Measurements from ENCODE around the gene CCNI2.

The CCNI2 gene

GRCh38 chr5:132749506-132749905 is 2.3 kb downstream of the CCNI2 start:
- DNase-seq (ENCODE audit: low read depth in 2 of 2, low spot score in 1 of 2) = no peak

- no peak for DNase-seq (ENCODE audit: low read depth in 2 of 2, low spot score in 1 of 2)
These were observed 3.4 kb downstream of the CCNI2 start for GRCh38 chr5:132750471-132751230.

- DNase-seq (ENCODE audit: low read depth in 2 of 2, low spot score in 1 of 2) = no peak
These were observed 4.2 kb downstream of the CCNI2 start for GRCh38 chr5:132751444-132751843.

GRCh38 chr5:132751971-132752580 is 4.8 kb downstream of the CCNI2 start:
- DNase-seq (ENCODE audit: low read depth in 2 of 2, low spot score in 1 of 2) = no peak

- DNase-seq (ENCODE audit: low read depth in 2 of 2, low spot score in 1 of 2) = no peak
These were observed 5.4 kb downstream of the CCNI2 start for GRCh38 chr5:132752581-132753125.

GRCh38 chr5:132753135-132753987 is 6.1 kb downstream of the CCNI2 start:
- DNase-seq (ENCODE audit: low read depth in 2 of 2, low spot score in 1 of 2) = no peak

GRCh38 chr5:132754111-132754510 is 6.9 kb downstream of the CCNI2 start:
- DNase-seq (ENCODE audit: low read depth in 2 of 2, low spot score in 1 of 2) = no peak

GRCh38 chr5:132754947-132755346 is 7.7 kb downstream of the CCNI2 start:
- DNase-seq (ENCODE audit: low read depth in 2 of 2, low spot score in 1 of 2) = no peak

GRCh38 chr5:132756542-132756941 is 9.3 kb downstream of the CCNI2 start:
- no peak for DNase-seq (ENCODE audit: low read depth in 2 of 2, low spot score in 1 of 2)

- DNase-seq (ENCODE audit: low read depth in 2 of 2, low spot score in 1 of 2) = no peak
These were observed 11.2 kb downstream of the CCNI2 start for GRCh38 chr5:132758451-132758850.

- no peak for DNase-seq (ENCODE audit: low read depth in 2 of 2, low spot score in 1 of 2)
These were observed 12.2 kb downstream of the CCNI2 start for GRCh38 chr5:132759114-132760048.

- no peak for DNase-seq (ENCODE audit: low read depth in 2 of 2, low spot score in 1 of 2)
These were observed 12.8 kb downstream of the CCNI2 start for GRCh38 chr5:132760049-132760420.

- DNase-seq (ENCODE audit: low read depth in 2 of 2, low spot score in 1 of 2) = no peak
These were observed 13.5 kb downstream of the CCNI2 start for GRCh38 chr5:132760601-132761317.

GRCh38 chr5:132761321-132762240 is 14.4 kb downstream of the CCNI2 start:
- DNase-seq (ENCODE audit: low read depth in 2 of 2, low spot score in 1 of 2) = no peak

GRCh38 chr5:132762246-132763000 is 15.2 kb downstream of the CCNI2 start:
- DNase-seq (ENCODE audit: low read depth in 2 of 2, low spot score in 1 of 2) = no peak

GRCh38 chr5:132763181-132764036 is 16.2 kb downstream of the CCNI2 start:
- DNase-seq (ENCODE audit: low read depth in 2 of 2, low spot score in 1 of 2) = no peak

GRCh38 chr5:132764051-132764450 is 16.8 kb downstream of the CCNI2 start:
- DNase-seq (ENCODE audit: low read depth in 2 of 2, low spot score in 1 of 2) = no peak

Data from stimulated activated CD8-positive, alpha-beta memory T cell treated with anti-CD3 and anti-CD28 coated beads, Interleukin-4, amount 100 ng/mL, for 4 hours (primary cell).